Endothelial cell (in vitro differentiated cells): ENCODE data around the gene ACMSD. TPM values are rescaled to one million over a fixed set of nuclear protein-coding genes. Genes with fewer than 3 reads are reported as not detected.
"Not testable (repeated sequence)": the region's sequence is repeated elsewhere in the genome, so short reads cannot be mapped to it uniquely, and the experiment has no call there.

Source experiments
- DNase-seq: peaks from one replicate; pipeline ENCODE4 v3.0.0; 2021; ENCODE audit warnings: low spot score
- H3K27ac Mint-ChIP-seq: one replicate; pipeline ENCODE4 v1.8.0; 2021; ENCODE audit warnings: mixed read lengths, inconsistent platforms; ENCODE audit not compliant: unreplicated experiment
- H3K27me3 Mint-ChIP-seq: one replicate; pipeline ENCODE4 v1.8.0; 2021; ENCODE audit warnings: mild to moderate bottlenecking, moderate library complexity, mixed read lengths, inconsistent platforms; ENCODE audit not compliant: unreplicated experiment
- H3K36me3 Mint-ChIP-seq: one replicate; pipeline ENCODE4 v1.8.0; 2021; ENCODE audit warnings: mild to moderate bottlenecking, low read depth, mixed read lengths, inconsistent platforms; ENCODE audit not compliant: unreplicated experiment
- H3K4me1 Mint-ChIP-seq: one replicate; pipeline ENCODE4 v1.8.0; 2021; ENCODE audit warnings: mild to moderate bottlenecking, mixed read lengths, inconsistent platforms; ENCODE audit not compliant: unreplicated experiment
- H3K4me3 Mint-ChIP-seq: one replicate; pipeline ENCODE4 v1.8.0; 2021; ENCODE audit warnings: mild to moderate bottlenecking, mixed read lengths, inconsistent platforms; ENCODE audit not compliant: unreplicated experiment
- H3K9me3 Mint-ChIP-seq: one replicate; pipeline ENCODE4 v1.8.0; 2021; ENCODE audit warnings: mixed read lengths, inconsistent platforms; ENCODE audit not compliant: unreplicated experiment
- total RNA-seq: library from RNA; stranded (reverse); fragmentation: NEBNext Ultra II Directional; extraction: Animal tissue kit (Norgen Biotek cat#: 25700); gene quantifications from one replicate; pipeline ENCODE4 v1.2.1, GENCODE V29; 2021; ENCODE audit not compliant: unreplicated experiment
- TF ChIP-seq, protein P1 (sequence below): fragments of 200-600 bp; sonication (generic); IDR thresholded peaks from one replicate; pipeline ENCODE4 v1.5.0; 2021; ENCODE audit warnings: antibody characterized with exemption; ENCODE audit not compliant: unreplicated experiment

ACMSD gene
- total RNA-seq, 1 donor from 2014 or later, result not detected

- Mint-ChIP-seq H3K27me3 (peaks cover 3% of the 10 kb centered on the region), H3K27ac (no peak overlapping the region), H3K4me3 (no peak overlapping the region), H3K9me3 (no peaks in the 10 kb centered on the region), H3K36me3 (no peaks in the 10 kb centered on the region), H3K4me1 (peaks cover 6% of the 10 kb centered on the region)
- TF ChIP-seq, protein P1, sequence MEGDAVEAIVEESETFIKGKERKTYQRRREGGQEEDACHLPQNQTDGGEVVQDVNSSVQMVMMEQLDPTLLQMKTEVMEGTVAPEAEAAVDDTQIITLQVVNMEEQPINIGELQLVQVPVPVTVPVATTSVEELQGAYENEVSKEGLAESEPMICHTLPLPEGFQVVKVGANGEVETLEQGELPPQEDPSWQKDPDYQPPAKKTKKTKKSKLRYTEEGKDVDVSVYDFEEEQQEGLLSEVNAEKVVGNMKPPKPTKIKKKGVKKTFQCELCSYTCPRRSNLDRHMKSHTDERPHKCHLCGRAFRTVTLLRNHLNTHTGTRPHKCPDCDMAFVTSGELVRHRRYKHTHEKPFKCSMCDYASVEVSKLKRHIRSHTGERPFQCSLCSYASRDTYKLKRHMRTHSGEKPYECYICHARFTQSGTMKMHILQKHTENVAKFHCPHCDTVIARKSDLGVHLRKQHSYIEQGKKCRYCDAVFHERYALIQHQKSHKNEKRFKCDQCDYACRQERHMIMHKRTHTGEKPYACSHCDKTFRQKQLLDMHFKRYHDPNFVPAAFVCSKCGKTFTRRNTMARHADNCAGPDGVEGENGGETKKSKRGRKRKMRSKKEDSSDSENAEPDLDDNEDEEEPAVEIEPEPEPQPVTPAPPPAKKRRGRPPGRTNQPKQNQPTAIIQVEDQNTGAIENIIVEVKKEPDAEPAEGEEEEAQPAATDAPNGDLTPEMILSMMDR, result no peak
- DNase-seq, result no peak
Measured at GRCh38 chr2:134845719-134846118, 7.3 kb downstream of the ACMSD start.

DNA sequence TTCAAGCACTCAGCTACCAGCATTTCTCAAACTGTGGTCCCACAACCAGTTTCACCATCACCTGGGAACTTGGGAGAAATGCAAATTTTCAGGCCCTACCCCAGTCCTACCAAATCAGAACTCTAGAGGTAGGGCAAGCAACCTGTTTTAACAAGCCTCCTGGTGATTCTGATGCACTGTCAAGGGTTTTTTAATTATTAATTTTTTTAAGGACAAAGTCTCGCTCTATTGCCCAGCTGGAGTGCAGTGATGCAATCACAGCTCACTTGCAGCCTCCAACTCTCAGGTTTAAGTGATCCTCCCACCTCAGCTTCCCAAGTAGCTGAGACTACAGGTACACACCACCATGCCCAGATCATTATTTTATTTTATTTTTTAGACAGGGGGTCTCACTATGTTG is 7.8 kb downstream of the ACMSD start:
- TF ChIP-seq, protein P1, result no peak
- no peak overlapping the region for H3K27ac Mint-ChIP-seq
- peaks cover 3% of the 10 kb centered on the region for H3K27me3 Mint-ChIP-seq
- H3K9me3 Mint-ChIP-seq, result no peaks in the 10 kb centered on the region
- H3K4me3 Mint-ChIP-seq, result no peak overlapping the region
- no peak for DNase-seq
- H3K36me3 Mint-ChIP-seq, result no peaks in the 10 kb centered on the region
- H3K4me1 Mint-ChIP-seq, result peaks cover 6% of the 10 kb centered on the region

- H3K36me3 Mint-ChIP-seq, H3K4me1 Mint-ChIP-seq, H3K4me3 Mint-ChIP-seq, H3K9me3 Mint-ChIP-seq, H3K27me3 Mint-ChIP-seq, DNase-seq, H3K27ac Mint-ChIP-seq: not testable (repeated sequence)
Measured at GRCh38 chr2:134847582-134847981, 9.2 kb downstream of the ACMSD start.

GRCh38 chr2:134852518-134852917 is 14.1 kb downstream of the ACMSD start:
- no peak for DNase-seq
- no peak overlapping the region for H3K27ac Mint-ChIP-seq
- TF ChIP-seq, protein P1, result no peak

DNA sequence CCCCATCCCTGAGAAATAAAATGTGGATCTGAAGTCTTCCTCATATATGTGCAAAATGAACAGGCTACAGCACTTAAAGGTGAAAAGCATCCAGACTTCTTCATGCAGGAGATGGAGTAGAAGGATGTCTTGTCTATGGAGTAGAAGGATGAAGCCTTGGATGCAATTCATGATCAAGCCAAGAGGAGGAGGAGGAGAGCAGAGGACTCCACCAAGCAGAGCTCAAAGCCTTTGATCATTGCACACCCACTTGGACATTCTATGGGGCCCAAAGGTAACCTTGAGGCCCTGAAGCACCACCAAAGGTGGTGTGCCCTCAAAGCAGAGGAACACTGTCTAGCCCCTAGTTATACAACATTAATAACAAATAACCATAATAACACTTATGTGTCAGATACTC is 17.3 kb downstream of the ACMSD start:
- TF ChIP-seq, protein P1, result no peak

More at GRCh38 chr2:134852518-134852917, 14.1 kb downstream of the ACMSD start:
- Mint-ChIP-seq H3K4me3 (no peak overlapping the region), H3K9me3 (no peaks in the 10 kb centered on the region), H3K4me1 (no peaks in the 10 kb centered on the region), H3K27me3 (peaks cover 1% of the 10 kb centered on the region), H3K36me3 (no peaks in the 10 kb centered on the region)

More for the DNA sequence above, 17.3 kb downstream of the ACMSD start:
- Mint-ChIP-seq H3K36me3 (no peaks in the 10 kb centered on the region), H3K4me3 (no peak overlapping the region), H3K27me3 (peaks cover 1% of the 10 kb centered on the region), H3K27ac (no peak overlapping the region), H3K9me3 (no peaks in the 10 kb centered on the region), H3K4me1 (no peaks in the 10 kb centered on the region)
- DNase-seq, result no peak
